ENCODE results near the gene GLI3. TPM values are rescaled to one million over a fixed set of nuclear protein-coding genes. Genes with fewer than 3 reads are reported as not detected.

Gene GLI3
- total RNA-seq, 2 donors from 2014 or later, result 9.2 to 14.7 TPM

DNA sequence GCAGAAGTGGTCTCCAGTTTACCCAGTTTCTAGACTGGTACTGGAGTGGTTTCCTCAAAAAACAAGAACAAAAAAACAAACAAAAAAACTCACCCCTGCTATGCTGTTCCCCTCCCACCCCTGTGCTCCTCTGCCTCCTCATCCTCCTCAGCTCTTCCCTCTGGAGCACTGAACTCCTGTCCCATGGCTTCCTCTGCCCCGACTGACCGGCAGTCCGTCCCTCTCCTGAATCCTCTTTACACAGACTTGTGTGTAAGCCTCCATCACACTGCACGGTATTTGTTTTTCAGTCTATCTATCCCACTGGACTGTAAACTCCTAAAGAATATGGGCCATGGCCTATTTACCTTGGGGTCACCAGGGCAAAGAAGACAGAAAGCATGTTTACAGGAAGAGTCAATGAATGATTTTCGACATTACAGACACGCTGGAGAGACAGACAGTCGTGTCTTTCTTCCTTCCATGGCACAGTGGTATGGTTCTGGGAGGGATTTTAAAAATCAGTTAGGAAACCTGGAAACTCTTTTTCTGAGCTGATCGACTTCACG, 265.3 kb downstream of the GLI3 start:
- intact Hi-C loops (cut with DNase I), result no loop called here
- 84% methylated on average over 9 of the region's 9 CpGs for WGBS

DNA sequence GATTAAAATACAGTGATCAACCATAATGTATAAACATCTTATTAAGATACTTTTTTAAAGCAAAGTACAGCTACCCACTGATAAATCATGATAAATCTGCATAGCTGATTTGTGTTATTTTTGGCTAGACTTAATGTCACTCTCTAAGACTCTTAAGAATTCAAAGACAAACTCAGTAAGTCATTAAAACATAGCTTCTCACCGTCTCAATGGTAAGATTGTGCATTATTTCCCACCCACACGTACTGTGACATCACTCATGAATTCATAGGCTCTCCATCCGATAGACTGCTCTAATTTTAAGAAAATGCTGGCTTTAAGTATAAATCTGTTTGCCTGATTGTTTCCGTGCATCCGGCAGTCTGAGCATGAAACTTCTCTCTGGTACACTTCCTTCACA, 266.1 kb downstream of the GLI3 start:
- no peak for DNase-seq (ENCODE audit: low spot score)
- intact Hi-C loops (cut with DNase I), result no loop called here
- Histone ChIP-seq H3K27ac (no peak overlapping the region), H3K27me3 (replicated peaks; ENCODE audit: insufficient read depth) (no peaks in the 10 kb centered on the region), H3K4me3 (no peak overlapping the region), H3K4me1 (replicated peaks) (no peaks in the 10 kb centered on the region), H3K9me3 (no peaks in the 10 kb centered on the region), H3K36me3 (peaks cover 0 to 3% of the 10 kb centered on the region in 2 donors)
- WGBS, result 84% methylated on average over 5 of the region's 5 CpGs
- TF ChIP-seq POLR2A (IDR thresholded peaks at IDR 0.05) (no peak), POLR2AphosphoS5 (IDR thresholded peaks at IDR 0.05) (no peak)
- TF ChIP-seq, protein P1, sequence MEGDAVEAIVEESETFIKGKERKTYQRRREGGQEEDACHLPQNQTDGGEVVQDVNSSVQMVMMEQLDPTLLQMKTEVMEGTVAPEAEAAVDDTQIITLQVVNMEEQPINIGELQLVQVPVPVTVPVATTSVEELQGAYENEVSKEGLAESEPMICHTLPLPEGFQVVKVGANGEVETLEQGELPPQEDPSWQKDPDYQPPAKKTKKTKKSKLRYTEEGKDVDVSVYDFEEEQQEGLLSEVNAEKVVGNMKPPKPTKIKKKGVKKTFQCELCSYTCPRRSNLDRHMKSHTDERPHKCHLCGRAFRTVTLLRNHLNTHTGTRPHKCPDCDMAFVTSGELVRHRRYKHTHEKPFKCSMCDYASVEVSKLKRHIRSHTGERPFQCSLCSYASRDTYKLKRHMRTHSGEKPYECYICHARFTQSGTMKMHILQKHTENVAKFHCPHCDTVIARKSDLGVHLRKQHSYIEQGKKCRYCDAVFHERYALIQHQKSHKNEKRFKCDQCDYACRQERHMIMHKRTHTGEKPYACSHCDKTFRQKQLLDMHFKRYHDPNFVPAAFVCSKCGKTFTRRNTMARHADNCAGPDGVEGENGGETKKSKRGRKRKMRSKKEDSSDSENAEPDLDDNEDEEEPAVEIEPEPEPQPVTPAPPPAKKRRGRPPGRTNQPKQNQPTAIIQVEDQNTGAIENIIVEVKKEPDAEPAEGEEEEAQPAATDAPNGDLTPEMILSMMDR (IDR thresholded peaks at IDR 0.05), result no peak

More for the DNA sequence above, 265.3 kb downstream of the GLI3 start:
- peaks cover 0 to 3% of the 10 kb centered on the region in 2 donors for H3K36me3 ChIP-seq
- no peaks in the 10 kb centered on the region for H3K27me3 ChIP-seq (replicated peaks; ENCODE audit: insufficient read depth)
- no peak overlapping the region for H3K4me3 ChIP-seq
- no peak overlapping the region for H3K27ac ChIP-seq
- H3K4me1 ChIP-seq (replicated peaks), result no peaks in the 10 kb centered on the region
- no peak for TF ChIP-seq POLR2AphosphoS5 (IDR thresholded peaks at IDR 0.05)
- TF ChIP-seq, protein P1 (IDR thresholded peaks at IDR 0.05), result no peak
- no peak for TF ChIP-seq POLR2A (IDR thresholded peaks at IDR 0.05)
- no peaks in the 10 kb centered on the region for H3K9me3 ChIP-seq
- DNase-seq (ENCODE audit: low spot score), result no peak

- Histone ChIP-seq H3K9me3 (no peaks in the 10 kb centered on the region), H3K27ac (no peak overlapping the region), H3K36me3 (peaks cover 0 to 3% of the 10 kb centered on the region in 2 donors), H3K4me1 (replicated peaks) (no peaks in the 10 kb centered on the region), H3K4me3 (no peak overlapping the region), H3K27me3 (replicated peaks; ENCODE audit: insufficient read depth) (no peaks in the 10 kb centered on the region)
- intact Hi-C loops (cut with DNase I), result no loop called here
- TF ChIP-seq, protein P1 (IDR thresholded peaks at IDR 0.05), result no peak
- TF ChIP-seq POLR2AphosphoS5 (IDR thresholded peaks at IDR 0.05) (no peak), POLR2A (IDR thresholded peaks at IDR 0.05) (no peak)
- WGBS, result 96% methylated on average over 1 of the region's 1 CpG
- DNase-seq (ENCODE audit: low spot score), result no peak
Observed at GRCh38 chr7:41969561-41970105, 267.4 kb downstream of the GLI3 start.

GRCh38 chr7:41967156-41967555, 269.9 kb downstream of the GLI3 start:
- Histone ChIP-seq H3K4me3 (no peak overlapping the region), H3K27ac (no peak overlapping the region), H3K9me3 (no peaks in the 10 kb centered on the region), H3K4me1 (replicated peaks) (no peaks in the 10 kb centered on the region), H3K27me3 (replicated peaks; ENCODE audit: insufficient read depth) (no peaks in the 10 kb centered on the region), H3K36me3 (no peaks in the 10 kb centered on the region)
- TF ChIP-seq POLR2A (IDR thresholded peaks at IDR 0.05), result no peak
- TF ChIP-seq, protein P1 (IDR thresholded peaks at IDR 0.05), result no peak
- no peak for TF ChIP-seq POLR2AphosphoS5 (IDR thresholded peaks at IDR 0.05)
- intact Hi-C loops (cut with DNase I), result no loop called here
- no peak for DNase-seq (ENCODE audit: low spot score)
- 80% methylated on average over 3 of the region's 3 CpGs for WGBS

GRCh38 chr7:41965951-41966505, 271.0 kb downstream of the GLI3 start:
- no peak overlapping the region for H3K27ac ChIP-seq
- H3K9me3 ChIP-seq, result no peaks in the 10 kb centered on the region
- 96% methylated on average over 49 of the region's 62 CpGs for WGBS
- no peak overlapping the region for H3K4me3 ChIP-seq
- intact Hi-C loops (cut with DNase I), result no loop called here
- H3K36me3 ChIP-seq, result no peaks in the 10 kb centered on the region
- no peak for DNase-seq (ENCODE audit: low spot score)
- TF ChIP-seq, protein P1 (IDR thresholded peaks at IDR 0.05), result no peak
- TF ChIP-seq POLR2AphosphoS5 (IDR thresholded peaks at IDR 0.05), result no peak
- TF ChIP-seq POLR2A (IDR thresholded peaks at IDR 0.05), result no peak
- no peaks in the 10 kb centered on the region for H3K4me1 ChIP-seq (replicated peaks)
- H3K27me3 ChIP-seq (replicated peaks; ENCODE audit: insufficient read depth), result no peaks in the 10 kb centered on the region
